ENCODE data around the gene PSMC1.

The PSMC1 gene

GRCh38 chr14:90303473-90303872, 47.1 kb downstream of the PSMC1 start:
- DNase-seq (ENCODE audit: extremely low spot score) = no peak
- ChIA-PET CTCF (no interaction called here), POLR2A (no interaction called here)
- TF ChIP-seq TARDBP (IDR thresholded peaks at IDR 0.05) = no peak
- no peak for TF ChIP-seq LEF1 (IDR thresholded peaks at IDR 0.05; ENCODE audit: borderline replicate concordance)
- no peak for TF ChIP-seq ZNF384 (IDR thresholded peaks at IDR 0.05)
- no peak for TF ChIP-seq L3MBTL2 (conservative IDR thresholded peaks at IDR 0.05)
- TF ChIP-seq SUZ12 (IDR thresholded peaks at IDR 0.05) = no peak
- TF ChIP-seq BHLHE40 (IDR thresholded peaks at IDR 0.05; ENCODE audit: borderline replicate concordance) = no peak
- TF ChIP-seq NFRKB (IDR thresholded peaks at IDR 0.05) = no peak
- TF ChIP-seq FOXM1 (IDR thresholded peaks at IDR 0.05; ENCODE audit: borderline replicate concordance) = no peak
- TF ChIP-seq FOXK2 (IDR thresholded peaks at IDR 0.05) = no peak
- no peak for TF ChIP-seq ELF4 (IDR thresholded peaks at IDR 0.05)
- no peak for TF ChIP-seq CTBP1 (IDR thresholded peaks at IDR 0.05; ENCODE audit: borderline replicate concordance)
- no peak for TF ChIP-seq PKNOX1 (IDR thresholded peaks at IDR 0.05)
- no peak for TF ChIP-seq ARNT (IDR thresholded peaks at IDR 0.05)
- TF ChIP-seq HDGF (IDR thresholded peaks at IDR 0.05; ENCODE audit: borderline replicate concordance) = no peak
- TF ChIP-seq FOXA1 (IDR thresholded peaks at IDR 0.05) = no peak
- TF ChIP-seq SP1 (IDR thresholded peaks at IDR 0.05) = no peak

- TF ChIP-seq L3MBTL2 (conservative IDR thresholded peaks at IDR 0.05) (no peak), PKNOX1 (IDR thresholded peaks at IDR 0.05) (no peak), LEF1 (IDR thresholded peaks at IDR 0.05; ENCODE audit: borderline replicate concordance) (no peak), ZNF384 (IDR thresholded peaks at IDR 0.05) (no peak), ARNT (IDR thresholded peaks at IDR 0.05) (no peak)
- ChIA-PET CTCF (no interaction called here), POLR2A (no interaction called here)
- no peak for DNase-seq (ENCODE audit: extremely low spot score)
Measured at GRCh38 chr14:90304502-90304901, 48.1 kb downstream of the PSMC1 start.

GRCh38 chr14:90305176-90305601, 48.8 kb downstream of the PSMC1 start:
- ChIA-PET CTCF (no interaction called here), POLR2A (no interaction called here)
- no peak for DNase-seq (ENCODE audit: extremely low spot score)
- TF ChIP-seq LEF1 (IDR thresholded peaks at IDR 0.05; ENCODE audit: borderline replicate concordance) = no peak
- no peak for TF ChIP-seq BHLHE40 (IDR thresholded peaks at IDR 0.05; ENCODE audit: borderline replicate concordance)
- no peak for TF ChIP-seq PKNOX1 (IDR thresholded peaks at IDR 0.05)
- TF ChIP-seq ZNF384 (IDR thresholded peaks at IDR 0.05) = no peak
- no peak for TF ChIP-seq ELF4 (IDR thresholded peaks at IDR 0.05)
- no peak for TF ChIP-seq FOXM1 (IDR thresholded peaks at IDR 0.05; ENCODE audit: borderline replicate concordance)
- no peak for TF ChIP-seq L3MBTL2 (conservative IDR thresholded peaks at IDR 0.05)
- TF ChIP-seq SUZ12 (IDR thresholded peaks at IDR 0.05) = no peak
- TF ChIP-seq TARDBP (IDR thresholded peaks at IDR 0.05) = no peak
- TF ChIP-seq SP1 (IDR thresholded peaks at IDR 0.05) = no peak
- TF ChIP-seq CTBP1 (IDR thresholded peaks at IDR 0.05; ENCODE audit: borderline replicate concordance) = no peak
- TF ChIP-seq FOXA1 (IDR thresholded peaks at IDR 0.05) = no peak
- no peak for TF ChIP-seq ARNT (IDR thresholded peaks at IDR 0.05)
- TF ChIP-seq HDGF (IDR thresholded peaks at IDR 0.05; ENCODE audit: borderline replicate concordance) = no peak
- TF ChIP-seq FOXK2 (IDR thresholded peaks at IDR 0.05) = no peak
- no peak for TF ChIP-seq NFRKB (IDR thresholded peaks at IDR 0.05)

- ChIA-PET CTCF (no interaction called here), POLR2A (no interaction called here)
- TF ChIP-seq L3MBTL2 (conservative IDR thresholded peaks at IDR 0.05) = no peak
- TF ChIP-seq LEF1 (IDR thresholded peaks at IDR 0.05; ENCODE audit: borderline replicate concordance) = no peak
- TF ChIP-seq CTBP1 (IDR thresholded peaks at IDR 0.05; ENCODE audit: borderline replicate concordance) = no peak
- no peak for TF ChIP-seq SUZ12 (IDR thresholded peaks at IDR 0.05)
- TF ChIP-seq FOXM1 (IDR thresholded peaks at IDR 0.05; ENCODE audit: borderline replicate concordance) = no peak
- TF ChIP-seq TARDBP (IDR thresholded peaks at IDR 0.05) = no peak
- TF ChIP-seq FOXK2 (IDR thresholded peaks at IDR 0.05) = no peak
- TF ChIP-seq NFRKB (IDR thresholded peaks at IDR 0.05) = no peak
- TF ChIP-seq SP1 (IDR thresholded peaks at IDR 0.05) = no peak
- no peak for TF ChIP-seq PKNOX1 (IDR thresholded peaks at IDR 0.05)
- no peak for TF ChIP-seq ELF4 (IDR thresholded peaks at IDR 0.05)
- TF ChIP-seq ZNF384 (IDR thresholded peaks at IDR 0.05) = no peak
- no peak for TF ChIP-seq ARNT (IDR thresholded peaks at IDR 0.05)
- no peak for TF ChIP-seq HDGF (IDR thresholded peaks at IDR 0.05; ENCODE audit: borderline replicate concordance)
- TF ChIP-seq BHLHE40 (IDR thresholded peaks at IDR 0.05; ENCODE audit: borderline replicate concordance) = no peak
- no peak for TF ChIP-seq FOXA1 (IDR thresholded peaks at IDR 0.05)
- no peak for DNase-seq (ENCODE audit: extremely low spot score)
Measured at GRCh38 chr14:90308561-90308960, 52.2 kb downstream of the PSMC1 start.

GRCh38 chr14:90317286-90317685, 60.9 kb downstream of the PSMC1 start:
- ChIA-PET POLR2A (interaction anchor here (1.2 kb wide), 2 partner anchors 14 to 80 kb away, joined by 3 to 5 read pairs; partner anchors contain the start of genes CALM1 and NRDE2), CTCF (interaction anchor here (1.0 kb wide), 1 partner anchor 442 kb away, joined by 4 read pairs; no protein-coding TSS in a partner anchor)
- no peak for TF ChIP-seq PKNOX1 (IDR thresholded peaks at IDR 0.05)
- TF ChIP-seq LEF1 (IDR thresholded peaks at IDR 0.05; ENCODE audit: borderline replicate concordance) = no peak
- TF ChIP-seq FOXM1 (IDR thresholded peaks at IDR 0.05; ENCODE audit: borderline replicate concordance) = no peak
- no peak for TF ChIP-seq SP1 (IDR thresholded peaks at IDR 0.05)
- no peak for TF ChIP-seq ZNF384 (IDR thresholded peaks at IDR 0.05)
- no peak for TF ChIP-seq L3MBTL2 (conservative IDR thresholded peaks at IDR 0.05)
- TF ChIP-seq CTBP1 (IDR thresholded peaks at IDR 0.05; ENCODE audit: borderline replicate concordance) = no peak
- TF ChIP-seq FOXA1 (IDR thresholded peaks at IDR 0.05) = no peak
- TF ChIP-seq FOXK2 (IDR thresholded peaks at IDR 0.05) = no peak
- no peak for TF ChIP-seq HDGF (IDR thresholded peaks at IDR 0.05; ENCODE audit: borderline replicate concordance)
- TF ChIP-seq BHLHE40 (IDR thresholded peaks at IDR 0.05; ENCODE audit: borderline replicate concordance) = no peak
- no peak for TF ChIP-seq ELF4 (IDR thresholded peaks at IDR 0.05)
- no peak for TF ChIP-seq NFRKB (IDR thresholded peaks at IDR 0.05)
- no peak for TF ChIP-seq TARDBP (IDR thresholded peaks at IDR 0.05)
- TF ChIP-seq SUZ12 (IDR thresholded peaks at IDR 0.05) = no peak
- no peak for DNase-seq (ENCODE audit: extremely low spot score)
